Measurements from ENCODE around the gene KRT14. TPM values are rescaled to one million over a fixed set of nuclear protein-coding genes. Genes with fewer than 3 reads are reported as not detected.

The KRT14 gene
- total RNA-seq, 4 donors from 2014 or later, result 0.52 to 0.90 TPM; not detected in 2

DNA sequence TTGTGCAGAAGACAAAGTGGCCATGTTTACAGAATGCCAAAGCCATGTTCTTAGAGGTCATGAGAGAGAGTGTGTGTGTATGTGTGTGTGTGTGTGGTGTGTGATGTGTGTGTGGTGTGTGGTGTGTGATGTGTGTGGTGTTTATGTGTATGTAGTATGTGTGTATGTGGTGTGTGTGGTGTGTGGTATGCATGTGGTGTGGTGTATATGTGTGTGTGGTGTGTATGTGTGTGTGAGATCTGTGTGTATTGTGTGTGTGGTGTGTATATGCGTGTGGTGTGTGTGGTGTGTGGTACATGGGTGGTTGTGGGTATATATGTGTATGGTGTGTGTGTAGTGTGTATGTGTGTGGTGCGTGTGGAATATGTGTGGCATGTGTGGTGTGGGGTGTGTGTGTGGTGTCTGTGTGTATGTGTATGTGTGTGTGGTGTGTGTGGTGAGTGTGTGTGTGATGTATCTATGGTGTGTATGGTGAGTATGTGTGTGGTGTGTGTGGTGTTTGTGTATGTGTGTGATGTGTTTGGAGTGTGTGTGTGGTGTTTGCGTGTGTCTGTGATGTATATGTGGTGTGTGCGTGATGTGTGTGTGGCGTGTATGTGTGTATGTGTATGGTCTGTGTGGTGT is 45.9 kb upstream of the KRT14 start:
- Histone ChIP-seq H3K4me3 (no peak overlapping the region), H3K4me1 (no peaks in the 10 kb centered on the region), H3K9me3 (no peaks in the 10 kb centered on the region), H3K27ac (no peak overlapping the region), H3K36me3 (no peaks in the 10 kb centered on the region), H3K27me3 (no peaks in the 10 kb centered on the region)
- TF ChIP-seq POLR2A (IDR thresholded peaks at IDR 0.05), result no peak
- TF ChIP-seq, protein P1, sequence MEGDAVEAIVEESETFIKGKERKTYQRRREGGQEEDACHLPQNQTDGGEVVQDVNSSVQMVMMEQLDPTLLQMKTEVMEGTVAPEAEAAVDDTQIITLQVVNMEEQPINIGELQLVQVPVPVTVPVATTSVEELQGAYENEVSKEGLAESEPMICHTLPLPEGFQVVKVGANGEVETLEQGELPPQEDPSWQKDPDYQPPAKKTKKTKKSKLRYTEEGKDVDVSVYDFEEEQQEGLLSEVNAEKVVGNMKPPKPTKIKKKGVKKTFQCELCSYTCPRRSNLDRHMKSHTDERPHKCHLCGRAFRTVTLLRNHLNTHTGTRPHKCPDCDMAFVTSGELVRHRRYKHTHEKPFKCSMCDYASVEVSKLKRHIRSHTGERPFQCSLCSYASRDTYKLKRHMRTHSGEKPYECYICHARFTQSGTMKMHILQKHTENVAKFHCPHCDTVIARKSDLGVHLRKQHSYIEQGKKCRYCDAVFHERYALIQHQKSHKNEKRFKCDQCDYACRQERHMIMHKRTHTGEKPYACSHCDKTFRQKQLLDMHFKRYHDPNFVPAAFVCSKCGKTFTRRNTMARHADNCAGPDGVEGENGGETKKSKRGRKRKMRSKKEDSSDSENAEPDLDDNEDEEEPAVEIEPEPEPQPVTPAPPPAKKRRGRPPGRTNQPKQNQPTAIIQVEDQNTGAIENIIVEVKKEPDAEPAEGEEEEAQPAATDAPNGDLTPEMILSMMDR (IDR thresholded peaks at IDR 0.05), result no peak
- no peak for DNase-seq
- intact Hi-C loops (cut with DNase I; ENCODE audit: low total_unique reads), result no loop called here

DNA sequence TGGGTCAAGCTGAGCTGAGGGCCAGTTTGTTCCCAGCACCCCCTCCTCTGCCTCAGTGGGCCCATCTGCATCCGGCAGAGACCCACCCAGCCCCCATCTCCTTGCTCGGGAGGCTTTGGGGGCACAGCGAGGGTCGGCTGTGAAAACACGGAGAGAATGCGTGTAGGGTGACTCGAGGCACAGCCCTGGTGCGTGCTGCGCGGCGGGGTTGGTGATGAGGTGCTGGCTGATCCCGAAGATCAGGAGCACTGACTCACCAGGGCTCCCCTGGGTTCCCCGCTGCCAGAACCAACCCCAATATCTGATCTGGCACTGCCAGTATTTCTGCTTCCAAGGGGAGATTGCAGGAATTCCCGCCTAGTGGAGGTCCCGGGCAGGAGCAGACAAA is 45.2 kb upstream of the KRT14 start:
- intact Hi-C loops (cut with DNase I; ENCODE audit: low total_unique reads), result no loop called here
- Histone ChIP-seq H3K27me3 (no peaks in the 10 kb centered on the region), H3K36me3 (no peaks in the 10 kb centered on the region), H3K4me3 (no peak overlapping the region), H3K27ac (no peak overlapping the region), H3K4me1 (no peaks in the 10 kb centered on the region), H3K9me3 (no peaks in the 10 kb centered on the region)
- TF ChIP-seq, protein P1 (IDR thresholded peaks at IDR 0.05), result no peak
- TF ChIP-seq POLR2A (IDR thresholded peaks at IDR 0.05), result no peak
- no peak for DNase-seq

DNA sequence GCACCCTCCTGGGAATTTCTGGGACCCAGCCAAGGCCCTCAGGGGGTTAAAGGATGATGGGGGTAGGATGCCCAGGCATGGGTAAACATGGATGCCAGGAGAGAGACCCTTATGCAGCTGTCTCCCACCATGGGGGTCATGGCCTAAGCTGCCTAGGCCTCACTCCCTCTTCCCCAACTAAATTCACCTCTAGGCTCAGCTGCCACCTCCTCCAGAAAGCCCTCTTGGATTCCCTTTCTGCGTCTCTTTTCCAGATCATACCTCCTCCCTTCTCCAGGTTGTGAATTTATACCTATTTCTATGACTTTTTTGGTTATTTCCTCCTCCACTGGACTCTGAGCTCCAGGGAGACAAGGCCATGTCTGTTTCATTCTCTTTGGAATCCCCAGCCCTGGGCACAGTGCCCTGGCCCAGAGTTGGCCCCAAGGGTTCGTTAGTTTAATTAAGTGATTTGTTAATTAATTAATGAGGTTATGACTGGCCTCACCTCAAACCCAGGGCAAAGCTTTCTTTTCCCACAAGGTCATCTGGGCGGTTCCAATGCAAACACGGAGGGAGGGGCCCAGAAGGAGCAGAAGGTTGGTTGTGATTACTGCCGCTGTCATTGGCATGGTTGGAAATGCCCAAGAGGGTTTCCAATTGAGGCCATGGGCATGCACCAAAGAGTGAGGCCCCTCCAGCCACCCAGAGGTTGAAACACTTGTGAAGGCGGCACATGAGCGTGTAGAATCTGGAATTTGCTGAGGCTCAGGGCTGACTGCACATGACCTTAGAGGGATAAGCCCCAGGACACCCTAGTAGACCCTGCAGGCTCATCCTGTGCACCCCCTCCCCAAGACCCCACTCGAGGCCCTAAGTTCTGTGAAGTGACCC is 44.6 kb upstream of the KRT14 start:
- no peak overlapping the region for H3K4me3 ChIP-seq
- no peaks in the 10 kb centered on the region for H3K9me3 ChIP-seq
- no peak for DNase-seq
- TF ChIP-seq, protein P1 (IDR thresholded peaks at IDR 0.05), result no peak
- H3K27me3 ChIP-seq, result no peaks in the 10 kb centered on the region
- H3K4me1 ChIP-seq, result no peaks in the 10 kb centered on the region
- intact Hi-C loops (cut with DNase I; ENCODE audit: low total_unique reads), result no loop called here
- no peak overlapping the region for H3K27ac ChIP-seq
- H3K36me3 ChIP-seq, result no peaks in the 10 kb centered on the region

DNA sequence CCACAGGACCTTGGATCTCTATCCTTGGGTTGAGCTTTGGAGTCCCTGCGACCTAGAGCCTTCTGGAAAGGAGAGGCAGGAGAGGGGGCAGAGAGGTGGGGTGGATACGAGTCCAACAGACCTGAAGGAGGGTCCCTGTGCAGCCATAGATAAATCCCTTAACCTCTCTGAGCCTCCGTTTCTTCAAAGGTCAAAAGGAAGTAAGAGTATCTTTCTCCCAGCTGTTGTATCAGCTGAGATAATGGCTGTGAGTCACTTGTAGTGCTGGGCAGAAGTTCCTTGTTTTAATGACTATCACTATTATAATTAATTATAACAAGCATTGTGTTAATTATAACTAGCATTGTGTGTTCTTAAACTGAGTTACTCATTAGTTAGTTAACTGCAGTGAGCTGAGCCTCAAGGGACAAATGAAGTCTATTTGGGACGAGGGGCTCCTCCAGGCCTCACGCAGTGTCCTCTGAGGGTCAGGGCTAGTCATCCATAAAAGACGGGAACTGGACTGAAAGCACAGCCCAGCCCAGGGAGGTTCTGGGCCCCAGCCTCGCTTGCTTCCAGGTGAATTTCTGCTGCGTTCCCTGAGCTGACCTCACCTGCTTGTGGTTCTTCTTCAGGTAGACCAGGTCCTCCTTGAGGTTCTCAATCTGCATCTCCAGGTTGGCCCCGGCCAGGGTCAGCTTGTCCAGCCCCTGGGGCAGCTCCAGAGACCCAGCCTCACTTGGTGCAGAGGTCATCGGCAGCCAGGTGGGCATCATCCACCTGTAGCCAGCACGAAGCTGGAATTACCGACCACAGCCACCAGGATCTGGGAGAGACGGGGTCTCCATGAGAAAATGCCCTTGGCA is 43.4 kb upstream of the KRT14 start:
- Histone ChIP-seq H3K36me3 (no peaks in the 10 kb centered on the region), H3K4me1 (no peaks in the 10 kb centered on the region), H3K27me3 (no peaks in the 10 kb centered on the region), H3K9me3 (no peaks in the 10 kb centered on the region), H3K27ac (no peak overlapping the region), H3K4me3 (no peak overlapping the region)
- no peak for DNase-seq
- intact Hi-C loops (cut with DNase I; ENCODE audit: low total_unique reads), result no loop called here
- TF ChIP-seq POLR2A (IDR thresholded peaks at IDR 0.05), result no peak
- TF ChIP-seq, protein P1 (IDR thresholded peaks at IDR 0.05), result no peak
